Neuronal stem cell (in vitro differentiated cells): ENCODE results near the gene LRRC75A.

Experiments used
- DNase-seq: peaks from one replicate; pipeline ENCODE4 v3.0.0-alpha.2; 2013; ENCODE audit warnings: low spot score
- H2AFZ ChIP-seq: one replicate; pipeline ENCODE4 v1.6.1; 2013; ENCODE audit warnings: mild to moderate bottlenecking, low read length, inconsistent platforms
- H2AK5ac ChIP-seq: 2 replicates; pipeline ENCODE4 v1.6.1; 2013; ENCODE audit warnings: low read depth, mild to moderate bottlenecking, inconsistent platforms, low read length, moderate library complexity, mixed read lengths
- H2BK120ac ChIP-seq: 2 replicates; pipeline ENCODE4 v1.6.1; 2013; ENCODE audit warnings: low read depth, mild to moderate bottlenecking, inconsistent platforms, low read length, moderate library complexity, mixed read lengths
- H2BK12ac ChIP-seq: one replicate; pipeline ENCODE4 v1.6.1; 2013; ENCODE audit warnings: low read length, inconsistent platforms
- H2BK15ac ChIP-seq: 2 replicates; pipeline ENCODE4 v1.6.1; 2013; ENCODE audit warnings: mild to moderate bottlenecking, low read length, inconsistent platforms, mixed read lengths
- H2BK5ac ChIP-seq: one replicate; pipeline ENCODE4 v1.6.1; 2013; ENCODE audit warnings: inconsistent platforms, mild to moderate bottlenecking, low read length, moderate library complexity
- H3K14ac ChIP-seq: one replicate; pipeline ENCODE4 v1.6.1; 2013; ENCODE audit warnings: low read length, inconsistent platforms
- H3K18ac ChIP-seq: 2 replicates; pipeline ENCODE4 v1.6.1; 2013; ENCODE audit warnings: low read length, inconsistent platforms
- H3K23ac ChIP-seq: 2 replicates; pipeline ENCODE4 v1.6.1; 2013; ENCODE audit warnings: low read depth, mild to moderate bottlenecking, mixed read lengths, low read length, inconsistent platforms; ENCODE audit not compliant: poor library complexity
- H3K27ac ChIP-seq: replicated peaks from 3 replicates; pipeline ENCODE4 v1.5.1; 2013; ENCODE audit warnings: low read length, inconsistent platforms
- H3K27me3 ChIP-seq, 3 experiments: 2 replicates each; pipeline ENCODE4 v1.6.1; 2013; ENCODE audit warnings: low read length in 3 of 3, mild to moderate bottlenecking in 2 of 3, inconsistent platforms in 1 of 3, low read depth in 1 of 3, mixed read lengths in 1 of 3, moderate library complexity in 1 of 3; ENCODE audit not compliant: control insufficient read depth in 3 of 3, insufficient read depth in 3 of 3
- H3K36me3 ChIP-seq, 2 donors: replicated peaks in 1 of 2; 2 replicates each; pipeline ENCODE4 v1.6.1; 2013; ENCODE audit warnings: low read length in 2 of 2; ENCODE audit not compliant: control insufficient read depth in 2 of 2, insufficient read depth in 2 of 2
- H3K4ac ChIP-seq: 2 replicates; pipeline ENCODE4 v1.6.1; 2013; ENCODE audit warnings: inconsistent platforms, mild to moderate bottlenecking, low read length, moderate library complexity
- H3K4me1 ChIP-seq, 2 donors: 1 replicate in 1 of 2; 2 replicates in 1 of 2; pipeline ENCODE4 v1.6.1; 2013; ENCODE audit warnings: low read length in 2 of 2, low read depth in 1 of 2; ENCODE audit not compliant: control insufficient read depth in 2 of 2, insufficient read depth in 1 of 2
- H3K4me2 ChIP-seq: one replicate; pipeline ENCODE4 v1.6.1; 2013; ENCODE audit warnings: mild to moderate bottlenecking, low read length, inconsistent platforms; ENCODE audit not compliant: insufficient read depth, poor library complexity, severe bottlenecking
- H3K4me3 ChIP-seq, 2 donors: 2 replicates each; pipeline ENCODE4 v1.5.1; 2013; ENCODE audit warnings: low read length in 2 of 2, mild to moderate bottlenecking in 2 of 2, inconsistent platforms in 1 of 2, moderate library complexity in 1 of 2
- H3K79me1 ChIP-seq: one replicate; pipeline ENCODE4 v1.6.1; 2013; ENCODE audit warnings: low read depth, mild to moderate bottlenecking, inconsistent platforms, low read length, moderate library complexity
- H3K9ac ChIP-seq: one replicate; pipeline ENCODE4 v1.6.1; 2013; ENCODE audit warnings: mild to moderate bottlenecking, low read depth, low read length, inconsistent platforms; ENCODE audit not compliant: poor library complexity
- H3K9me3 ChIP-seq, 2 donors: replicated peaks in 1 of 2; 2 replicates each; pipeline versions ENCODE3 to v1.6.1; 2013; ENCODE audit warnings: low read length in 2 of 2, mild to moderate bottlenecking in 2 of 2, inconsistent platforms in 1 of 2, low read depth in 1 of 2, mixed read lengths in 1 of 2, moderate library complexity in 1 of 2; ENCODE audit not compliant: control insufficient read depth in 2 of 2, insufficient read depth in 1 of 2
- H4K8ac ChIP-seq: one replicate; pipeline ENCODE4 v1.6.1; 2013; ENCODE audit warnings: low read depth, mild to moderate bottlenecking, inconsistent platforms, low read length, moderate library complexity
- H4K91ac ChIP-seq: one replicate; pipeline ENCODE4 v1.6.1; 2013; ENCODE audit warnings: low read length, low read depth, mild to moderate bottlenecking, inconsistent platforms; ENCODE audit not compliant: poor library complexity
- WGBS, 2 donors: extraction: QIAGEN DNeasy Blood & Tissue Kit; methylation state at CpG; one replicate each; pipeline ENCODE4 v1.1.7; 2013; ENCODE audit warnings: missing lambda C conversion rate in 2 of 2, mixed read lengths in 1 of 2; ENCODE audit not compliant: insufficient read length in 2 of 2, insufficient replicate concordance in 1 of 2; ENCODE audit errors: extremely low coverage in 2 of 2; 5-methylcytosine and 5-hydroxymethylcytosine counted together

Gene LRRC75A

DNA sequence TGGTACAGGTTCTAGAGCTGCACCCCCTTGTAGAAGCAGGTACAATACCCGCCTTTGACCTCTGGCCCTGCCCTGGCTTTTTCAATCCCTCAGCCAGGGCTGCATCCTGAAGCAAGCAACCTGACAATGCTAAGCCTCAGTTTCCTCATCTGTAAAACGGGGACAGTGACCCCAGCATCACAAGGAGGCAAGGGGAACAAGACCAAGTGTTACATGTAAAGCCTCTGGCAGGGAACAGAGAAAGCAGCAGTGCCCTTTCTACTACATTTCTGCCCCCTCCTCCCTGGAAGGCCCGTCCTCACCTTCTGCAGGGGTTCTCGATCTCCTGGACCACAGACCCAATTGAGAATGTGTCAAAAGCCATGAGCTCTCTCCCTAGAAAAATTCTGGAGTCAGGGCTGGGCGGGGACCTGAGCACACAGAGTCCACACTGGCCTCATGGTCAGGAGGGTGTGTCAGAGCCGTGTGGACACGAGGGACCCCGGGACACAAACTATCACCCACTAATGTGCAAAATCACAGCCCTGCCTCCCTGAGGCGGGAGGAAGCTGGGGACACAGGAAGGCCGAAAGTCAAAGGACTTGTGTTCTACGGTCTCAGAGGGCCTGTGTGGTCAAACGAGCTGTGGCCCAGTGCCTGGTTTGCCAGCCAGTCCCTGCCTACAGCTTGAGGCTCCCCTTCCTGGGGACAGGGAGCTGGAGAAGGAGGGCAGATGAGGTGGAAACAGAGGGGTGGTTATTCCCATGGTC lies 27.5 kb downstream of the LRRC75A start:
- Histone ChIP-seq H3K4me3 (no peak overlapping the region), H3K4me1 (peaks cover 0 to 11% of the 10 kb centered on the region in 2 donors), H3K9me3 (no peaks in the 10 kb centered on the region), H2BK5ac (no peak overlapping the region), H2BK12ac (no peak overlapping the region), H3K18ac (no peak overlapping the region), H2AK5ac (no peak overlapping the region), H2AFZ (no peak overlapping the region), H3K27ac (no peak overlapping the region), H3K23ac (peak overlapping the region; percentile 48), H3K79me1 (no peaks in the 10 kb centered on the region), H3K27me3 (no peaks in the 10 kb centered on the region), H4K91ac (no peak overlapping the region), H3K4ac (no peak overlapping the region), H3K9ac (no peak overlapping the region), H4K8ac (no peak overlapping the region), H2BK120ac (no peak overlapping the region), H3K14ac (no peak overlapping the region), H2BK15ac (no peak overlapping the region), H3K36me3 (peaks cover 10 to 12% of the 10 kb centered on the region in 2 donors), H3K4me2 (no peak overlapping the region)
- no CpG with 5 or more reads among the region's 12 CpGs for WGBS, 2 donors
- DNase-seq = no peak

DNA sequence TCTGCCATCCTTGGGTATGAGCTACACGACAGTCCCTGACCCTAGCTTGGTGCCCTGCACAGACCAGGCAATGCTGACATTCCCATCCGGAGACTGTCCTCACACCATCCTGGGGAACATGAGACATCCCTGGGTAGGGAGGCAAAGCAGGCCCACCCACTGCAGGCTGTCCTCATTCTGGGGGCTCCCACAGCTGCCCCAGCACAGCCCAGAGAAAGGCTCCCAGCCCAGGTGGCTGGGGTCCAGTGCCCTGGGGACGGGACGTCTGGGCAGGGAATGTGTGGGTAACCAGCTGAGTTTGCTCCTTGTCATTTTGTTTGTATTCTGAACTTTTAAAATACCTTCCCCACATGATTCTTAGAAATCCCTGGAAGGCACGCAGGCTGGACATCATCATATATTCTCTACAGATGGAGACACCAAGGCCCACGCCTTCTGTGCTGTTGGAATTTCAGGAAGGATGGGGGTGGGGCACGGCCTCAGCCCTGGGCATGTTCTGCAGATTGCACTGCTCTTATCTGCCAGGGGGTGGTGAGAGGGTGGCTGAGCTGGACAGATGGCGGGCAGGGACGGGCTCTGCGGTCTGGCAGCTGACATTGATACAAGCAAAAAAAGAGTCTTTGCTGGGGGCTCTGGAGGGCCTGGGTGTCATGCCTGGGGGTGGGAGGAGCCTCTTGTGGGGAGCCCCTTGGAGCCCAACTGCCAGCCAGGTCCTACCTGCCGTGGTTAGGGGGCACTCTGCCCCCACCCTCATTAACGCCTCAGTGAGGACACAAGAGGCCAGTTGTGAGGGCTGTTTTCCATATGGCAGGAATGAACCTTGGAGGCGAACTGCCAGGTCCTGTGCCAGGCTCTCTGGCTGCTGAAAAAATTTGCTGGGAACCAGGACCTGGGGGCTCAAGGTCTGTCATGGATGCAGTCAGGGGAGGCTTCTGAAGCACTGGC lies 28.4 kb downstream of the LRRC75A start:
- Histone ChIP-seq H3K23ac (peak overlapping the region; percentile 21), H3K9me3 (no peaks in the 10 kb centered on the region), H3K27me3 (no peaks in the 10 kb centered on the region), H2AK5ac (peak overlapping the region; percentile 5), H3K4me1 (peaks cover 0 to 14% of the 10 kb centered on the region in 2 donors), H2BK15ac (no peak overlapping the region), H3K9ac (no peak overlapping the region), H2BK120ac (no peak overlapping the region), H4K91ac (no peak overlapping the region), H3K79me1 (no peaks in the 10 kb centered on the region), H3K14ac (no peak overlapping the region), H3K4ac (no peak overlapping the region), H2BK5ac (no peak overlapping the region), H3K27ac (no peak overlapping the region), H2AFZ (no peak overlapping the region), H4K8ac (no peak overlapping the region), H3K18ac (no peak overlapping the region), H3K4me2 (no peak overlapping the region), H3K4me3 (no peak overlapping the region), H2BK12ac (no peak overlapping the region), H3K36me3 (peaks cover 12 to 13% of the 10 kb centered on the region in 2 donors)
- no CpG with 5 or more reads among the region's 13 CpGs for WGBS, 2 donors
- no peak for DNase-seq

DNA sequence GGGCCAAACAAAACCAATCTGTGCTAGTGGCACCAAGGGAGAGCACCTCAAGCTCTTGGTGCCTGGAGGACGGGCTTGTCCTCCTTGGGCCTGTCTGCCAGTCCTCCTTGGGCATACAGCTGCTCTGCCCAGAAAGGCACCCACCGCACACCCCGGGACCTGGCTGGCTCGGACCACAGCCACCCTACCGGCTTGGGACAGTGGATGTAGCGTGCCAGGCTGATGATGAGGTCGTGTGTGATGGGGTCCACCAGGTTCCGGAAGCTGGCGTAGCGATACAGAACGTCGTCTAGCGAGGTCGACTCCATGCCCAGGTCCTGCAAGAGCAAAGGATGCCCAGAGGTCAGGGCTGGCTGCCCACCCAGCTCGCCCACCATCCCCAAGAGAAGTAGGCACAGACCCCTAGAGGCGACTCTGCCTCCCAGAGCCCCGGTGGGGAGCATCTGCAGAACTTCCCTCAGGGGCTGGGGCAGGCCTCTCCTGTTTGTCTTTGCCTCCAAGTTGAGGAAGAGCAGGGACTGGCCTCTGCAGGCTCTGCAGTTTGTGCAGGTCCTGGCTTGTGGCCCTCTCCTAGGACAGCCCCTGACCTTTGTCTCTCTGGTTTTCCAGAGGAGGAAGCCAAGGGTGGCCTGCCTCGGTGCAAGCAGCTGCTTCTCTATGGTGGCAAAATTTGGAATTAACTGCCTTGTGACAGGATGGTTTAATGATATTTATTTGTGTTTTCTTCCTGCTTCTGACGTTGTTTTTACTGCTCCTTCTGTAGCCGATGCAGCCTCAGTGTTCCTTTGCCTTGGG lies 29.7 kb downstream of the LRRC75A start:
- Histone ChIP-seq H3K4me1 (peaks cover 0 to 14% of the 10 kb centered on the region in 2 donors), H3K4me3 (no peak overlapping the region), H3K4me2 (no peak overlapping the region), H2AK5ac (no peak overlapping the region), H4K8ac (no peak overlapping the region), H2BK15ac (no peak overlapping the region), H2BK12ac (no peak overlapping the region), H2BK120ac (no peak overlapping the region), H4K91ac (no peak overlapping the region), H3K27me3 (no peaks in the 10 kb centered on the region), H3K18ac (no peak overlapping the region), H3K36me3 (peaks cover 12 to 18% of the 10 kb centered on the region in 2 donors), H3K9ac (no peak overlapping the region), H3K79me1 (no peaks in the 10 kb centered on the region), H3K23ac (no peak overlapping the region), H3K27ac (no peak overlapping the region), H3K14ac (no peak overlapping the region), H3K9me3 (no peaks in the 10 kb centered on the region), H3K4ac (no peak overlapping the region), H2BK5ac (no peak overlapping the region), H2AFZ (no peak overlapping the region)
- WGBS, 2 donors = no CpG with 5 or more reads among the region's 20 CpGs
- no peak for DNase-seq
